HEK293 (cell line): Measurements from ENCODE around the gene LPIN2.

ENCODE experiments used
- GFI1B ChIP-seq: fragments of 450-650 bp; formaldehyde crosslinking; IDR thresholded peaks from 2 replicates; pipeline ENCODE4 v1.5.1; 2016; ENCODE audit warnings: missing biosample characterization, missing genetic modification characterization
- HOXD13 ChIP-seq: sonication (generic); formaldehyde crosslinking; IDR thresholded peaks from 2 replicates; pipeline ENCODE4 v1.8.0; 2022; ENCODE audit warnings: missing genetic modification reagents, borderline replicate concordance
- SP7 ChIP-seq: fragments of 450-650 bp; formaldehyde crosslinking; IDR thresholded peaks from 2 replicates; pipeline ENCODE4 v1.5.1; 2016; ENCODE audit warnings: missing biosample characterization, missing genetic modification characterization
- ZBTB8A ChIP-seq: fragments of 450-650 bp; formaldehyde crosslinking; IDR thresholded peaks from 2 replicates; pipeline ENCODE4 v1.5.1; 2016; ENCODE audit warnings: missing biosample characterization, missing genetic modification characterization
- ZNF174 ChIP-seq: fragments of 450-650 bp; formaldehyde crosslinking; IDR thresholded peaks from 2 replicates; pipeline ENCODE4 v1.5.0; 2017; ENCODE audit warnings: missing biosample characterization, mild to moderate bottlenecking, missing genetic modification characterization
- ZNF23 ChIP-seq: fragments of 450-650 bp; formaldehyde crosslinking; IDR thresholded peaks from 2 replicates; pipeline ENCODE4 v1.5.1; 2016; ENCODE audit warnings: missing biosample characterization, missing genetic modification characterization, borderline replicate concordance
- ZNF354C ChIP-seq: fragments of 450-650 bp; formaldehyde crosslinking; IDR thresholded peaks from 2 replicates; pipeline ENCODE4 v1.5.1; 2016; ENCODE audit warnings: missing biosample characterization, missing genetic modification characterization, low read depth, borderline replicate concordance
- ZNF558 ChIP-seq: fragments of 450-650 bp; formaldehyde crosslinking; IDR thresholded peaks from 2 replicates; pipeline ENCODE4 v1.5.1; 2016; ENCODE audit warnings: missing biosample characterization, missing genetic modification characterization
- ZNF596 ChIP-seq: fragments of 450-650 bp; IDR thresholded peaks from 2 replicates; pipeline ENCODE4 v1.5.0; 2018; ENCODE audit warnings: missing biosample characterization, mild to moderate bottlenecking, missing genetic modification characterization, moderate library complexity
- ZNF624 ChIP-seq: fragments of 450-650 bp; formaldehyde crosslinking; IDR thresholded peaks from 2 replicates; pipeline ENCODE4 v1.5.1; 2017; ENCODE audit warnings: missing biosample characterization, missing genetic modification characterization
- ZNF747 ChIP-seq: fragments of 450-650 bp; formaldehyde crosslinking; IDR thresholded peaks from 2 replicates; pipeline ENCODE4 v1.5.1; 2016; ENCODE audit warnings: missing biosample characterization, missing genetic modification characterization
- TF ChIP-seq, protein P1 (sequence below): fragments of 450-650 bp; formaldehyde crosslinking; IDR thresholded peaks from 2 replicates; pipeline ENCODE4 v1.5.1; 2016; ENCODE audit warnings: missing biosample characterization, missing genetic modification characterization
- TF ChIP-seq, protein P2 (sequence below): fragments of 450-650 bp; formaldehyde crosslinking; IDR thresholded peaks from 2 replicates; pipeline ENCODE4 v1.5.1; 2016; ENCODE audit warnings: missing biosample characterization, missing genetic modification characterization
- TF ChIP-seq, protein P3 (sequence below): fragments of 450-650 bp; formaldehyde crosslinking; IDR thresholded peaks from 2 replicates; pipeline ENCODE4 v1.5.1; 2016; ENCODE audit warnings: missing biosample characterization, missing genetic modification characterization
- TF ChIP-seq, protein P4 (sequence below): fragments of 450-650 bp; formaldehyde crosslinking; optimal IDR thresholded peaks from 2 replicates; pipeline ENCODE3; 2016; ENCODE audit warnings: missing biosample characterization, mild to moderate bottlenecking, missing genetic modification characterization
- TF ChIP-seq, protein P5 (sequence below): fragments of 450-650 bp; formaldehyde crosslinking; IDR thresholded peaks from 2 replicates; pipeline ENCODE4 v1.5.1; 2017; ENCODE audit warnings: missing biosample characterization, missing genetic modification characterization
- TF ChIP-seq, protein P6 (sequence below): fragments of 450-650 bp; formaldehyde crosslinking; IDR thresholded peaks from 2 replicates; pipeline ENCODE4 v1.5.1; 2016; ENCODE audit warnings: missing biosample characterization, missing genetic modification characterization
- TF ChIP-seq, protein P7 (sequence below): fragments of 450-650 bp; IDR thresholded peaks from 2 replicates; pipeline ENCODE4 v1.5.1; 2018; ENCODE audit warnings: missing biosample characterization, mild to moderate bottlenecking, missing genetic modification characterization
- TF ChIP-seq, protein P8 (sequence below): fragments of 450-650 bp; formaldehyde crosslinking; IDR thresholded peaks from 2 replicates; pipeline ENCODE4 v1.5.1; 2017; ENCODE audit warnings: missing biosample characterization, missing genetic modification characterization
- TF ChIP-seq, protein P9 (sequence below): fragments of 450-650 bp; formaldehyde crosslinking; IDR thresholded peaks from 2 replicates; pipeline ENCODE4 v1.5.1; 2016; ENCODE audit warnings: missing biosample characterization, missing genetic modification characterization
- TF ChIP-seq, protein P10 (sequence below): fragments of 450-650 bp; formaldehyde crosslinking; IDR thresholded peaks from 2 replicates; pipeline ENCODE4 v1.5.1; 2016; ENCODE audit warnings: missing biosample characterization, missing genetic modification characterization

The LPIN2 gene

DNA sequence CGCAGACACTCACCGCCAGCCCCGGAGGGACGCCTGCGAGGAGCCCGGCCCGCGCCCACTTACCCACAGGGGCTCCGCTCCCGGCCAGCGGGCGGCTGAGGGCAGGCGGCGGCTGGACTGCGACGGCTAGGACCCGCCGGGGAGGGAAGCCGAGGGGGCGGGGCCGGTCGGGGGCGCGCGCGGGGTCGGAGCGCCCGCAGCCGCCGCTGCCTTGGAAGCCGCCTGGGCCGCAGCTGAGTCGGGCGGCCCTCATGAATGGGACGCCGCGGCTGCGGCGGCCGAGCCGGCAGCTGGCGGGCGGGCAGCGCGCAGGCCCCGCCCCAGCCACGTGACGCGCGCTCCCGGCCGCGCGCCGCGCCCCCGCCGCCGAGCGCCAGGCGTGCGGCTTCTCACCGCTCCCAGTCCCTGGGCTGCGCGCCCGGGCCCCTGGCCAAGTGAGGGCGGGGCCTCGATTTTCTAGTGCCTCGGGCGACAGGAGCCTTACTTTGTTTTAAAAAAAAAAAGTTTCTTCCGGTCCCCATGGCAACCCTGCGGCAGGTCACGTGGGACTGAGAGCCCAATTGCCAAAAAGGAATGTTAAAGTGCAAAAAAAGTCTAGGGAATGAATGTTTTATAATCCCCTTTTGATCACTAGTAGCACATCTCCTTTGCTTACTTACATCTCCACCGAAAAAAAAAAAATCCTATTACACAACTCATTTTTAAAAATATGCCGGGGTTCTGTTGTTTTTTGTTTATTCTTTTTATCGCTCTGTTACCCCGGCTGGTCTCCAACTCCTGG lies at the start of gene LPIN2 (continued):
- no peak for TF ChIP-seq ZNF747 (tag by site-specific recombination)
- TF ChIP-seq ZBTB8A (tag by site-specific recombination): no peak; the same call in 1 of the 2 replicates
- TF ChIP-seq ZNF174 (tag by site-specific recombination): no peak
- no peak for TF ChIP-seq ZNF23
- no peak for TF ChIP-seq ZNF558 (tag by site-specific recombination)
- TF ChIP-seq, protein P1, sequence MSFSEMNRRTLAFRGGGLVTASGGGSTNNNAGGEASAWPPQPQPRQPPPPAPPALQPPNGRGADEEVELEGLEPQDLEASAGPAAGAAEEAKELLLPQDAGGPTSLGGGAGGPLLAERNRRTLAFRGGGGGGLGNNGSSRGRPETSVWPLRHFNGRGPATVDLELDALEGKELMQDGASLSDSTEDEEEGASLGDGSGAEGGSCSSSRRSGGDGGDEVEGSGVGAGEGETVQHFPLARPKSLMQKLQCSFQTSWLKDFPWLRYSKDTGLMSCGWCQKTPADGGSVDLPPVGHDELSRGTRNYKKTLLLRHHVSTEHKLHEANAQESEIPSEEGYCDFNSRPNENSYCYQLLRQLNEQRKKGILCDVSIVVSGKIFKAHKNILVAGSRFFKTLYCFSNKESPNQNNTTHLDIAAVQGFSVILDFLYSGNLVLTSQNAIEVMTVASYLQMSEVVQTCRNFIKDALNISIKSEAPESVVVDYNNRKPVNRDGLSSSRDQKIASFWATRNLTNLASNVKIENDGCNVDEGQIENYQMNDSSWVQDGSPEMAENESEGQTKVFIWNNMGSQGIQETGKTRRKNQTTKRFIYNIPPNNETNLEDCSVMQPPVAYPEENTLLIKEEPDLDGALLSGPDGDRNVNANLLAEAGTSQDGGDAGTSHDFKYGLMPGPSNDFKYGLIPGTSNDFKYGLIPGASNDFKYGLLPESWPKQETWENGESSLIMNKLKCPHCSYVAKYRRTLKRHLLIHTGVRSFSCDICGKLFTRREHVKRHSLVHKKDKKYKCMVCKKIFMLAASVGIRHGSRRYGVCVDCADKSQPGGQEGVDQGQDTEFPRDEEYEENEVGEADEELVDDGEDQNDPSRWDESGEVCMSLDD (tag by site-specific recombination): no peak
- no peak for TF ChIP-seq ZNF624 (tag by site-specific recombination)
- no peak for TF ChIP-seq ZNF596 (tag by site-specific recombination)
- no peak for TF ChIP-seq SP7 (tag by site-specific recombination)
- TF ChIP-seq, protein P2, sequence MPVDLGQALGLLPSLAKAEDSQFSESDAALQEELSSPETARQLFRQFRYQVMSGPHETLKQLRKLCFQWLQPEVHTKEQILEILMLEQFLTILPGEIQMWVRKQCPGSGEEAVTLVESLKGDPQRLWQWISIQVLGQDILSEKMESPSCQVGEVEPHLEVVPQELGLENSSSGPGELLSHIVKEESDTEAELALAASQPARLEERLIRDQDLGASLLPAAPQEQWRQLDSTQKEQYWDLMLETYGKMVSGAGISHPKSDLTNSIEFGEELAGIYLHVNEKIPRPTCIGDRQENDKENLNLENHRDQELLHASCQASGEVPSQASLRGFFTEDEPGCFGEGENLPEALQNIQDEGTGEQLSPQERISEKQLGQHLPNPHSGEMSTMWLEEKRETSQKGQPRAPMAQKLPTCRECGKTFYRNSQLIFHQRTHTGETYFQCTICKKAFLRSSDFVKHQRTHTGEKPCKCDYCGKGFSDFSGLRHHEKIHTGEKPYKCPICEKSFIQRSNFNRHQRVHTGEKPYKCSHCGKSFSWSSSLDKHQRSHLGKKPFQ (tag by site-specific recombination): no peak
- TF ChIP-seq HOXD13 (CRISPR knock-in tag): no peak
- TF ChIP-seq, protein P3, sequence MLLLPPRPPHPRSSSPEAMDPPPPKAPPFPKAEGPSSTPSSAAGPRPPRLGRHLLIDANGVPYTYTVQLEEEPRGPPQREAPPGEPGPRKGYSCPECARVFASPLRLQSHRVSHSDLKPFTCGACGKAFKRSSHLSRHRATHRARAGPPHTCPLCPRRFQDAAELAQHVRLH (tag by site-specific recombination): no peak
- TF ChIP-seq, protein P4, sequence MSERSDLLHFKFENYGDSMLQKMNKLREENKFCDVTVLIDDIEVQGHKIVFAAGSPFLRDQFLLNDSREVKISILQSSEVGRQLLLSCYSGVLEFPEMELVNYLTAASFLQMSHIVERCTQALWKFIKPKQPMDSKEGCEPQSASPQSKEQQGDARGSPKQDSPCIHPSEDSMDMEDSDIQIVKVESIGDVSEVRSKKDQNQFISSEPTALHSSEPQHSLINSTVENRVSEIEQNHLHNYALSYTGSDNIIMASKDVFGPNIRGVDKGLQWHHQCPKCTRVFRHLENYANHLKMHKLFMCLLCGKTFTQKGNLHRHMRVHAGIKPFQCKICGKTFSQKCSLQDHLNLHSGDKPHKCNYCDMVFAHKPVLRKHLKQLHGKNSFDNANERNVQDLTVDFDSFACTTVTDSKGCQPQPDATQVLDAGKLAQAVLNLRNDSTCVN (tag by site-specific recombination): no peak
- no peak for TF ChIP-seq GFI1B (tag by site-specific recombination)
- TF ChIP-seq ZNF354C (tag by site-specific recombination): no peak
- TF ChIP-seq, protein P5, sequence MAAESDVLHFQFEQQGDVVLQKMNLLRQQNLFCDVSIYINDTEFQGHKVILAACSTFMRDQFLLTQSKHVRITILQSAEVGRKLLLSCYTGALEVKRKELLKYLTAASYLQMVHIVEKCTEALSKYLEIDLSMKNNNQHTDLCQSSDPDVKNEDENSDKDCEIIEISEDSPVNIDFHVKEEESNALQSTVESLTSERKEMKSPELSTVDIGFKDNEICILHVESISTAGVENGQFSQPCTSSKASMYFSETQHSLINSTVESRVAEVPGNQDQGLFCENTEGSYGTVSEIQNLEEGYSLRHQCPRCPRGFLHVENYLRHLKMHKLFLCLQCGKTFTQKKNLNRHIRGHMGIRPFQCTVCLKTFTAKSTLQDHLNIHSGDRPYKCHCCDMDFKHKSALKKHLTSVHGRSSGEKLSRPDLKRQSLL (tag by site-specific recombination): 0 out of 2 replicates have a peak, but pooled peaks have one; percentile 29
- TF ChIP-seq, protein P6, sequence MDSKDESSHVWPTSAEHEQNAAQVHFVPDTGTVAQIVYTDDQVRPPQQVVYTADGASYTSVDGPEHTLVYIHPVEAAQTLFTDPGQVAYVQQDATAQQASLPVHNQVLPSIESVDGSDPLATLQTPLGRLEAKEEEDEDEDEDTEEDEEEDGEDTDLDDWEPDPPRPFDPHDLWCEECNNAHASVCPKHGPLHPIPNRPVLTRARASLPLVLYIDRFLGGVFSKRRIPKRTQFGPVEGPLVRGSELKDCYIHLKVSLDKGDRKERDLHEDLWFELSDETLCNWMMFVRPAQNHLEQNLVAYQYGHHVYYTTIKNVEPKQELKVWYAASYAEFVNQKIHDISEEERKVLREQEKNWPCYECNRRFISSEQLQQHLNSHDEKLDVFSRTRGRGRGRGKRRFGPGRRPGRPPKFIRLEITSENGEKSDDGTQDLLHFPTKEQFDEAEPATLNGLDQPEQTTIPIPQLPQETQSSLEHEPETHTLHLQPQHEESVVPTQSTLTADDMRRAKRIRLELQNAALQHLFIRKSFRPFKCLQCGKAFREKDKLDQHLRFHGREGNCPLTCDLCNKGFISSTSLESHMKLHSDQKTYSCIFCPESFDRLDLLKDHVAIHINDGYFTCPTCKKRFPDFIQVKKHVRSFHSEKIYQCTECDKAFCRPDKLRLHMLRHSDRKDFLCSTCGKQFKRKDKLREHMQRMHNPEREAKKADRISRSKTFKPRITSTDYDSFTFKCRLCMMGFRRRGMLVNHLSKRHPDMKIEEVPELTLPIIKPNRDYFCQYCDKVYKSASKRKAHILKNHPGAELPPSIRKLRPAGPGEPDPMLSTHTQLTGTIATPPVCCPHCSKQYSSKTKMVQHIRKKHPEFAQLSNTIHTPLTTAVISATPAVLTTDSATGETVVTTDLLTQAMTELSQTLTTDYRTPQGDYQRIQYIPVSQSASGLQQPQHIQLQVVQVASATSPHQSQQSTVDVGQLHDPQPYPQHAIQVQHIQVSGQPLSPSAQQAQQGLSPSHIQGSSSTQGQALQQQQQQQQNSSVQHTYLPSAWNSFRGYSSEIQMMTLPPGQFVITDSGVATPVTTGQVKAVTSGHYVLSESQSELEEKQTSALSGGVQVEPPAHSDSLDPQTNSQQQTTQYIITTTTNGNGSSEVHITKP (tag by site-specific recombination): 0 out of 2 replicates have a peak, but pooled peaks have one; percentile 23
- TF ChIP-seq, protein P7, sequence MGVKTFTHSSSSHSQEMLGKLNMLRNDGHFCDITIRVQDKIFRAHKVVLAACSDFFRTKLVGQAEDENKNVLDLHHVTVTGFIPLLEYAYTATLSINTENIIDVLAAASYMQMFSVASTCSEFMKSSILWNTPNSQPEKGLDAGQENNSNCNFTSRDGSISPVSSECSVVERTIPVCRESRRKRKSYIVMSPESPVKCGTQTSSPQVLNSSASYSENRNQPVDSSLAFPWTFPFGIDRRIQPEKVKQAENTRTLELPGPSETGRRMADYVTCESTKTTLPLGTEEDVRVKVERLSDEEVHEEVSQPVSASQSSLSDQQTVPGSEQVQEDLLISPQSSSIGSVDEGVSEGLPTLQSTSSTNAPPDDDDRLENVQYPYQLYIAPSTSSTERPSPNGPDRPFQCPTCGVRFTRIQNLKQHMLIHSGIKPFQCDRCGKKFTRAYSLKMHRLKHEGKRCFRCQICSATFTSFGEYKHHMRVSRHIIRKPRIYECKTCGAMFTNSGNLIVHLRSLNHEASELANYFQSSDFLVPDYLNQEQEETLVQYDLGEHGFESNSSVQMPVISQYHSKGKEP: 0 out of 2 replicates have a peak, but pooled peaks have one; percentile 49
- TF ChIP-seq, protein P8, sequence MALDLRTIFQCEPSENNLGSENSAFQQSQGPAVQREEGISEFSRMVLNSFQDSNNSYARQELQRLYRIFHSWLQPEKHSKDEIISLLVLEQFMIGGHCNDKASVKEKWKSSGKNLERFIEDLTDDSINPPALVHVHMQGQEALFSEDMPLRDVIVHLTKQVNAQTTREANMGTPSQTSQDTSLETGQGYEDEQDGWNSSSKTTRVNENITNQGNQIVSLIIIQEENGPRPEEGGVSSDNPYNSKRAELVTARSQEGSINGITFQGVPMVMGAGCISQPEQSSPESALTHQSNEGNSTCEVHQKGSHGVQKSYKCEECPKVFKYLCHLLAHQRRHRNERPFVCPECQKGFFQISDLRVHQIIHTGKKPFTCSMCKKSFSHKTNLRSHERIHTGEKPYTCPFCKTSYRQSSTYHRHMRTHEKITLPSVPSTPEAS (tag by site-specific recombination): no peak
- TF ChIP-seq, protein P9, sequence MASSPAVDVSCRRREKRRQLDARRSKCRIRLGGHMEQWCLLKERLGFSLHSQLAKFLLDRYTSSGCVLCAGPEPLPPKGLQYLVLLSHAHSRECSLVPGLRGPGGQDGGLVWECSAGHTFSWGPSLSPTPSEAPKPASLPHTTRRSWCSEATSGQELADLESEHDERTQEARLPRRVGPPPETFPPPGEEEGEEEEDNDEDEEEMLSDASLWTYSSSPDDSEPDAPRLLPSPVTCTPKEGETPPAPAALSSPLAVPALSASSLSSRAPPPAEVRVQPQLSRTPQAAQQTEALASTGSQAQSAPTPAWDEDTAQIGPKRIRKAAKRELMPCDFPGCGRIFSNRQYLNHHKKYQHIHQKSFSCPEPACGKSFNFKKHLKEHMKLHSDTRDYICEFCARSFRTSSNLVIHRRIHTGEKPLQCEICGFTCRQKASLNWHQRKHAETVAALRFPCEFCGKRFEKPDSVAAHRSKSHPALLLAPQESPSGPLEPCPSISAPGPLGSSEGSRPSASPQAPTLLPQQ (tag by site-specific recombination): no peak
- TF ChIP-seq, protein P10, sequence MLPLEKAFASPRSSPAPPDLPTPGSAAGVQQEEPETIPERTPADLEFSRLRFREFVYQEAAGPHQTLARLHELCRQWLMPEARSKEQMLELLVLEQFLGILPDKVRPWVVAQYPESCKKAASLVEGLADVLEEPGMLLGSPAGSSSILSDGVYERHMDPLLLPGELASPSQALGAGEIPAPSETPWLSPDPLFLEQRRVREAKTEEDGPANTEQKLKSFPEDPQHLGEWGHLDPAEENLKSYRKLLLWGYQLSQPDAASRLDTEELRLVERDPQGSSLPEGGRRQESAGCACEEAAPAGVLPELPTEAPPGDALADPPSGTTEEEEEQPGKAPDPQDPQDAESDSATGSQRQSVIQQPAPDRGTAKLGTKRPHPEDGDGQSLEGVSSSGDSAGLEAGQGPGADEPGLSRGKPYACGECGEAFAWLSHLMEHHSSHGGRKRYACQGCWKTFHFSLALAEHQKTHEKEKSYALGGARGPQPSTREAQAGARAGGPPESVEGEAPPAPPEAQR (tag by site-specific recombination): no peak
